ENCODE measurements around the gene MAML3. TPM values are rescaled to one million over a fixed set of nuclear protein-coding genes. Genes with fewer than 3 reads are reported as not detected.

MAML3 gene
- total and polyA plus RNA-seq, 2 of the 13 experiments (the other 11 are each of a cell fraction or from before 2014, with no cell fraction given), result 0.05 to 0.13 TPM

DNA sequence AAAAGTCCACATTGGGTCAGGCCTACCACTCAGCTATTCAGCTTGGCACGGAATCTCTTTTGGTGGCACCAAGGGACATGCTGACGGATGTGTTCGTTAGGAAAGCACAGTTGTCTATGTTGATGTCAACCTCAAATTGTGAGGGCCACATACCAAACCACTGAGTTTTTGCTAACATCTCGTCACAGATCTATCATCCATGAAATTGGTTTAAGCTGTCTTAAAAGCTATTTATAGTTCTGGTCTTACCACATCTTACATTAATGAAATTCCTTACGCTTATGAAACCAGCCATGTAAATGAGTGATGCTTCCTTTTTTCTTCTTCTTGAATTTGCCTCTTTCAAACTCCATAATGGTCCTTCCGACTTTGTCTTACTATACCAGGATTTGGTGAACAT lies 386.8 kb downstream of the MAML3 start (continued):
- TF ChIP-seq, protein P1, sequence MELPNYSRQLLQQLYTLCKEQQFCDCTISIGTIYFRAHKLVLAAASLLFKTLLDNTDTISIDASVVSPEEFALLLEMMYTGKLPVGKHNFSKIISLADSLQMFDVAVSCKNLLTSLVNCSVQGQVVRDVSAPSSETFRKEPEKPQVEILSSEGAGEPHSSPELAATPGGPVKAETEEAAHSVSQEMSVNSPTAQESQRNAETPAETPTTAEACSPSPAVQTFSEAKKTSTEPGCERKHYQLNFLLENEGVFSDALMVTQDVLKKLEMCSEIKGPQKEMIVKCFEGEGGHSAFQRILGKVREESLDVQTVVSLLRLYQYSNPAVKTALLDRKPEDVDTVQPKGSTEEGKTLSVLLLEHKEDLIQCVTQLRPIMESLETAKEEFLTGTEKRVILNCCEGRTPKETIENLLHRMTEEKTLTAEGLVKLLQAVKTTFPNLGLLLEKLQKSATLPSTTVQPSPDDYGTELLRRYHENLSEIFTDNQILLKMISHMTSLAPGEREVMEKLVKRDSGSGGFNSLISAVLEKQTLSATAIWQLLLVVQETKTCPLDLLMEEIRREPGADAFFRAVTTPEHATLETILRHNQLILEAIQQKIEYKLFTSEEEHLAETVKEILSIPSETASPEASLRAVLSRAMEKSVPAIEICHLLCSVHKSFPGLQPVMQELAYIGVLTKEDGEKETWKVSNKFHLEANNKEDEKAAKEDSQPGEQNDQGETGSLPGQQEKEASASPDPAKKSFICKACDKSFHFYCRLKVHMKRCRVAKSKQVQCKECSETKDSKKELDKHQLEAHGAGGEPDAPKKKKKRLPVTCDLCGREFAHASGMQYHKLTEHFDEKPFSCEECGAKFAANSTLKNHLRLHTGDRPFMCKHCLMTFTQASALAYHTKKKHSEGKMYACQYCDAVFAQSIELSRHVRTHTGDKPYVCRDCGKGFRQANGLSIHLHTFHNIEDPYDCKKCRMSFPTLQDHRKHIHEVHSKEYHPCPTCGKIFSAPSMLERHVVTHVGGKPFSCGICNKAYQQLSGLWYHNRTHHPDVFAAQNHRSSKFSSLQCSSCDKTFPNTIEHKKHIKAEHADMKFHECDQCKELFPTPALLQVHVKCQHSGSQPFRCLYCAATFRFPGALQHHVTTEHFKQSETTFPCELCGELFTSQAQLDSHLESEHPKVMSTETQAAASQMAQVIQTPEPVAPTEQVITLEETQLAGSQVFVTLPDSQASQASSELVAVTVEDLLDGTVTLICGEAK (IDR thresholded peaks at IDR 0.05), result no peak
- TF ChIP-seq, protein P1 (CRISPR knock-in tag; IDR thresholded peaks at IDR 0.05), result no peak
- TF ChIP-seq NPAS2 (CRISPR knock-in tag; IDR thresholded peaks at IDR 0.05; ENCODE audit: borderline replicate concordance), result no peak

Measured in HepG2 (cell line).